Airway epithelial cell (primary cell): ENCODE measurements around the gene SLAMF1. TPM values are rescaled to one million over a fixed set of nuclear protein-coding genes. Genes with fewer than 3 reads are reported as not detected.

Source experiments
- total RNA-seq: library from RNA; depleted of rRNA; stranded (reverse); fragments of >200 nt; gene quantifications from 2 replicates; pipeline ENCODE4 v1.2.3, GENCODE V29; 2015

SLAMF1 gene, protein sequence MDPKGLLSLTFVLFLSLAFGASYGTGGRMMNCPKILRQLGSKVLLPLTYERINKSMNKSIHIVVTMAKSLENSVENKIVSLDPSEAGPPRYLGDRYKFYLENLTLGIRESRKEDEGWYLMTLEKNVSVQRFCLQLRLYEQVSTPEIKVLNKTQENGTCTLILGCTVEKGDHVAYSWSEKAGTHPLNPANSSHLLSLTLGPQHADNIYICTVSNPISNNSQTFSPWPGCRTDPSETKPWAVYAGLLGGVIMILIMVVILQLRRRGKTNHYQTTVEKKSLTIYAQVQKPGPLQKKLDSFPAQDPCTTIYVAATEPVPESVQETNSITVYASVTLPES
- total RNA-seq, result not detected in 2 replicates

DNA sequence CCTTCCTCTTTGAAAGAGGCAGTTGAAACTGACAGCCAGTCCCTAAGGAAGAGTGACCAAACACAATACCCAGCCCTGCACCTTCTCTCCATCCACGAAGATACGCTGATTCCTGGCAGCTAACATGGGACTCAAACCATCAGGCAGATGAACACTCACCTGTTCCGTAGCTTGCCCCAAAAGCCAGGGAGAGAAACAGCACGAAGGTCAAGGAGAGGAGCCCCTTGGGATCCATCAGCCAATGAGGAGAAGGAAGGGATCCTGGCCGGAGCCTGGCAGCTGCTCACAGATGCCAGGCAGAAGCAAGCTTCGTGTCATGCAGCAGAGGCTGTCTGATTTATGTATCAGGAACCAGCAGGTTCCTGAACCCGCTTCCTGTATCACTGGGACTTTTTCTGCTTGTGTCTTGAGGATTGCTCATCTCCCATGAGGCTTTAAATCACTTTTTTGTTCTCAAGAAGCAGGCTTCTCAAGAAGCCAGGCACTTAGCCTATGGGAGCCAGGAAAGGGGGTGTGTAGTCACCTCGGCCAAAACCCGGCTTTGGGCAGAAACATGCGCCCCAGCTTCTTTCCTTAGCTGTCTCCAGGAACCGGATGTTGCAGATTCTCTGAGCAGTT is at the start of gene SLAMF1:
Gene SLAMF1, minus strand, starts transcription at position 334 of the 618 bp plus-strand sequence. Its CDS starts 99 bp downstream, at position 235.

DNA sequence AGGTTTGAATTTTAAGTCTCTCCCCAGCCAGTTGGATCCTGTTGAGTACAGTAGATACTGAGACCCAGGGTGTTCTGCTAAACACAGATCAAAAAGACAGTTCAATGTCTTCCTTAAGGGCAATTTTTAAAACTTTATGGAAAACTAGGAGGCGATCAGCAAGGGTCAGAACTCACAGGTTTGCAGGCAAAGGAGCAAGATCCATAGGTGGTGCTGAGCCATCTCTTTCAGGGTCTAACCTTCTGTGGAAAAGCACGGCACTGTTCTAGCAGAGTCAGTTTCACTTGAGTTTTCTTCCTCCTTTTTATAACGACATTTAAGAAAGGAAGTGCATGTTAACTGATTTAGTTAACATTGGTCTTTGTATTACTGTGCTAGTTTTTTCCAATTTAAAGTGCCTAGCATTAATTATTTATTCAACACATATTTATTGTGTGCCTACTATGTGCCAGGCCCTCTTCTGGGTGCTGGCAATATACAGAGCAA is 67.6 kb downstream of the SLAMF1 start, which contains the start of gene CD84:
Gene CD84, minus strand, starts transcription at position 281 of the 486 bp plus-strand sequence. Its CDS starts 59 bp downstream, at position 222.

Other genes starting within 250 kb of the SLAMF1 start
- gene VANGL2, start 246.5 kb downstream of the SLAMF1 start, total RNA-seq, result 9.9 and 16.4 TPM in 2 replicates
- gene SLAMF6, start 123.8 kb downstream of the SLAMF1 start, total RNA-seq, result not detected in 2 replicates
- gene CD84, start 67.5 kb downstream of the SLAMF1 start, total RNA-seq, result not detected in 2 replicates
- gene CD48, start 64.8 kb upstream of the SLAMF1 start, total RNA-seq, result not detected in 2 replicates
- gene SLAMF7, start 92.2 kb upstream of the SLAMF1 start, total RNA-seq, result 0.14 and 0.99 TPM in 2 replicates
- not detected in 2 replicates for gene LY9, start 149.1 kb upstream of the SLAMF1 start, total RNA-seq
- gene CD244, start 215.8 kb upstream of the SLAMF1 start, total RNA-seq, result 0.07 TPM in 1 of 2 replicates, not detected in the other
- not detected in 2 replicates for gene ITLN1, start 238.1 kb upstream of the SLAMF1 start, total RNA-seq